HepG2 (cell line): ENCODE data around the gene DAB1. TPM values are rescaled to one million over a fixed set of nuclear protein-coding genes. Genes with fewer than 3 reads are reported as not detected.

ENCODE experiments used
- ATAC-seq: fragments of 200-7000 bp; cut with Tn5 transposase; 3 replicates; pipeline ENCODE4 v1.9.1; 2020; ENCODE audit warnings: mild to moderate bottlenecking, moderate library complexity
- BruUV-seq: library from RNA; stranded (reverse); fragments of 400-500 nt; replicated peaks from 2 replicates; lab custom pipeline; 2021; lab: Mats Ljungman, UMichigan
- CTCF ChIA-PET: fragments of 300-600 bp; formaldehyde crosslinking; extraction: SDS; loops from one replicate; lab custom pipeline; 2021; ENCODE audit warnings: low total read pairs, inconsistent platforms, low intra/inter-chr PET ratio; lab: Yijun Ruan, JAX
- POLR2A ChIA-PET: fragments of 350-600 bp; sonication (Branson Sonifier 250); formaldehyde crosslinking; loops from one replicate; lab custom pipeline; 2020; ENCODE audit warnings: antibody characterized with exemption, inconsistent platforms; lab: Yijun Ruan, JAX
- DNase-seq: peaks from one replicate; pipeline ENCODE4 v3.0.0-alpha.2; 2015; ENCODE audit warnings: low spot score
- FAIRE-seq: peaks from 3 replicates; lab custom pipeline; 2011; peaks lifted over from hg19 to GRCh38; lab: Jason Lieb, UNC
- H2AFZ ChIP-seq: one replicate; pipeline ENCODE4 v1.6.1; 2011; ENCODE audit warnings: low read length, inconsistent platforms
- H3K27ac ChIP-seq: fragments of 300-600 bp; 3 replicates; pipeline ENCODE4 v1.8.0; 2011; ENCODE audit warnings: mixed run types, mild to moderate bottlenecking, mixed read lengths, low read length, inconsistent platforms; ENCODE audit not compliant: insufficient read depth; ENCODE audit errors: extremely low read length
- H3K27me3 ChIP-seq, 2 experiments: fragments of 200-600 bp in 1 of 2; 2 replicates in 1 of 2; 3 replicates in 1 of 2; pipeline versions ENCODE4 v1.6.0 to v1.8.0; 2011; ENCODE audit warnings: low read length in 2 of 2, mild to moderate bottlenecking in 2 of 2, moderate library complexity in 2 of 2, inconsistent platforms in 1 of 2; ENCODE audit not compliant: insufficient read depth in 2 of 2, control insufficient read depth in 1 of 2
- H3K36me3 ChIP-seq, 2 experiments: fragments of 200-600 bp in 1 of 2; replicated peaks in 1 of 2; 2 replicates in 1 of 2; 3 replicates in 1 of 2; pipeline versions ENCODE4 v1.5.1 to v1.8.0; 2011; ENCODE audit warnings: low read length in 2 of 2, inconsistent platforms in 1 of 2; ENCODE audit not compliant: insufficient read depth in 2 of 2, control insufficient read depth in 1 of 2
- H3K4me1 ChIP-seq: 2 replicates; pipeline ENCODE4 v1.5.1; 2012; ENCODE audit warnings: low read length, inconsistent platforms; ENCODE audit not compliant: insufficient read depth
- H3K4me2 ChIP-seq: 2 replicates; pipeline ENCODE4 v1.6.0; 2011; ENCODE audit warnings: low read depth, low read length, inconsistent platforms
- H3K4me3 ChIP-seq, 3 experiments: fragments of 200-600 bp in 1 of 3; sonication (generic), shearing (Covaris generic) in 1 of 3; replicated peaks in 1 of 3; 2 replicates each; pipeline ENCODE4 v1.5.1; 2011 to 2016; ENCODE audit warnings: low read length in 3 of 3, inconsistent platforms in 2 of 3, low read depth in 2 of 3, mild to moderate bottlenecking in 2 of 3, control low read depth in 1 of 3, mixed read lengths in 1 of 3; ENCODE audit not compliant: insufficient read depth in 1 of 3
- H3K79me2 ChIP-seq: one replicate; pipeline ENCODE4 v1.6.1; 2011; ENCODE audit warnings: low read length, inconsistent platforms; ENCODE audit not compliant: insufficient read depth
- H3K9ac ChIP-seq: 2 replicates; pipeline ENCODE4 v1.6.0; 2011; ENCODE audit warnings: mild to moderate bottlenecking, low read depth, low read length, inconsistent platforms; ENCODE audit not compliant: insufficient read depth
- H3K9me3 ChIP-seq: 2 replicates; pipeline ENCODE4 v1.5.1; 2012; ENCODE audit warnings: mild to moderate bottlenecking, low read length
- H4K20me1 ChIP-seq: 2 replicates; pipeline ENCODE4 v1.6.0; 2011; ENCODE audit warnings: inconsistent platforms, mild to moderate bottlenecking, low read length, moderate library complexity; ENCODE audit not compliant: insufficient read depth
- CEBPB ChIP-seq: IDR thresholded peaks from 2 replicates; pipeline ENCODE4 v1.6.1; 2011; ENCODE audit warnings: low read depth, low read length, improper control_type of control experiment, borderline replicate concordance
- SAP130 ChIP-seq: IDR thresholded peaks from 2 replicates; pipeline ENCODE4 v1.6.1; 2016; ENCODE audit warnings: low read depth
- ZBTB26 ChIP-seq: IDR thresholded peaks from 2 replicates; pipeline ENCODE4 v1.6.1; 2016; ENCODE audit warnings: missing compliant biosample characterization, missing genetic modification reagents, borderline replicate concordance
- ZBTB46 ChIP-seq: sonication (generic); formaldehyde crosslinking; IDR thresholded peaks from 2 replicates; pipeline ENCODE4 v1.4.0; 2020; ENCODE audit warnings: mild to moderate bottlenecking, missing genetic modification reagents, borderline replicate concordance
- WGBS: methylation state at CpG from one replicate; pipeline ENCODE4 v1.1.6; 2017; ENCODE audit warnings: low lambda C conversion rate; 5-methylcytosine and 5-hydroxymethylcytosine counted together
- in situ Hi-C: cut with HindIII; loops from 2 replicates; pipeline ENCODE4 v1.10.0; 2017; ENCODE audit warnings: low pct_unique_long_range_greater_than_20kb; ENCODE audit not compliant: extremely low pct_ligation_motif_present
- intact Hi-C: fragments of 100-400 bp; cut with micrococcal nuclease; formaldehyde crosslinking; loops from one replicate; pipeline ENCODE4 v1.10.0; 2022; ENCODE audit not compliant: unreplicated experiment
- polyA plus RNA-seq, 8 experiments: library from polyadenylated mRNA; depleted of rRNA in 3 of 8; stranded (reverse) in 7 of 8; unstranded in 1 of 8; fragments of >200 nt; fragmentation: Illumina TruSeq in 4 of 8; extraction: Trizol in 4 of 8; gene quantifications; 2 replicates each; pipeline versions ENCODE4 v1.2.1 to v1.2.3, GENCODE V29; 2011 to 2016; ENCODE audit warnings: low read depth in 4 of 8, missing spikeins in 1 of 8, mixed read lengths in 1 of 8; ENCODE audit not compliant: insufficient read depth in 1 of 8
- total RNA-seq, 5 experiments: library from RNA; depleted of rRNA; stranded (reverse); fragments of >200 nt; fragmentation: Illumina TruSeq; extraction: Trizol; gene quantifications; 2 replicates each; pipeline ENCODE4 v1.2.3, GENCODE V29; 2016; ENCODE audit warnings: low read depth in 1 of 5

The DAB1 gene
- total and polyA plus RNA-seq, 2 of the 13 experiments (the other 11 are each of a cell fraction or from before 2014, with no cell fraction given): 0.04 to 0.13 TPM

GRCh38 chr1:57319165-57319564 lies 104.7 kb downstream of the DAB1 start:
- in situ Hi-C loops: no loop called here
- no peaks in the 10 kb centered on the region for H3K9me3 ChIP-seq
- no peak for TF ChIP-seq ZBTB46
- ChIA-PET POLR2A (no interaction called here), CTCF (no interaction called here)
- FAIRE-seq (no peak), ATAC-seq (no peak), DNase-seq (no peak)
- H3K36me3 ChIP-seq: no peaks in the 10 kb centered on the region
- intact Hi-C loops: no loop called here
- no TSS peak for BruUV-seq
- no peak overlapping the region for H3K27ac ChIP-seq
- no peak overlapping the region for H3K4me3 ChIP-seq
- H4K20me1 ChIP-seq: no peaks in the 10 kb centered on the region
- 46% methylated on average over 3 of the region's 4 CpGs for WGBS
- no peak overlapping the region for H2AFZ ChIP-seq
- H3K27me3 ChIP-seq: no peaks in the 10 kb centered on the region
- H3K79me2 ChIP-seq: no peaks in the 10 kb centered on the region
- H3K9ac ChIP-seq: no peak overlapping the region
- no peak overlapping the region for H3K4me2 ChIP-seq
- H3K4me1 ChIP-seq: no peaks in the 10 kb centered on the region

- Histone ChIP-seq H3K4me1 (0 out of 2 replicates have a peak, but pooled peaks cover 6% of the 10 kb centered on the region), H3K9me3 (no peaks in the 10 kb centered on the region), H3K27ac (no peak overlapping the region), H3K4me3 (no peak overlapping the region), H3K9ac (no peak overlapping the region), H2AFZ (no peak overlapping the region), H4K20me1 (no peaks in the 10 kb centered on the region), H3K36me3 (no peaks in the 10 kb centered on the region), H3K4me2 (no peak overlapping the region), H3K79me2 (no peaks in the 10 kb centered on the region), H3K27me3 (no peaks in the 10 kb centered on the region)
- in situ Hi-C loops: no loop called here
- DNase-seq (no peak), FAIRE-seq (no peak), ATAC-seq (no peak)
- POLR2A ChIA-PET: no interaction called here
- no peak for TF ChIP-seq CEBPB
- no peak for TF ChIP-seq SAP130
- no peak for TF ChIP-seq ZBTB26 (CRISPR knock-in tag)
- intact Hi-C loops: no loop called here
- CTCF ChIA-PET: no interaction called here
- BruUV-seq: no TSS peak
- WGBS: 38% methylated on average over 1 of the region's 4 CpGs
Measured at GRCh38 chr1:57316861-57317260, 107.0 kb downstream of the DAB1 start.
